Right hindlimb (tissue), 1 donor: Measurements from ENCODE around the gene ADAM8.

ENCODE experiments used
- DNase-seq: peaks from one replicate; pipeline ENCODE4 v3.0.0-alpha.2; 2018

Gene ADAM8

GRCh38 chr10:133281084-133281483 is 4.4 kb upstream of the ADAM8 start:
- DNase-seq: no peak

GRCh38 chr10:133280391-133281059 is 3.9 kb upstream of the ADAM8 start:
- DNase-seq: no peak

- no peak for DNase-seq
Measured at GRCh38 chr10:133279326-133280226, 2.9 kb upstream of the ADAM8 start.

GRCh38 chr10:133278577-133279265 is 2.1 kb upstream of the ADAM8 start:
- DNase-seq: no peak

GRCh38 chr10:133277993-133278576 is 1.4 kb upstream of the ADAM8 start:
- no peak for DNase-seq

GRCh38 chr10:133277277-133277992 is 767 bp upstream of the ADAM8 start:
- no peak for DNase-seq

GRCh38 chr10:133276100-133276434 is 601 bp downstream of the ADAM8 start:
- no peak for DNase-seq

- no peak for DNase-seq
Measured at GRCh38 chr10:133275684-133276092, 980 bp downstream of the ADAM8 start.

GRCh38 chr10:133274751-133275683 is 1.7 kb downstream of the ADAM8 start:
- no peak for DNase-seq

- DNase-seq: no peak
Measured at GRCh38 chr10:133273534-133274143, 3.0 kb downstream of the ADAM8 start.

- DNase-seq: no peak
Measured at GRCh38 chr10:133272964-133273420, 3.7 kb downstream of the ADAM8 start.

GRCh38 chr10:133272301-133272963 is 4.2 kb downstream of the ADAM8 start:
- DNase-seq: no peak

- DNase-seq: no peak
Measured at GRCh38 chr10:133271521-133272300, 5.0 kb downstream of the ADAM8 start.

GRCh38 chr10:133270773-133271297 is 5.8 kb downstream of the ADAM8 start:
- DNase-seq: no peak

GRCh38 chr10:133270204-133270603 is 6.5 kb downstream of the ADAM8 start:
- no peak for DNase-seq

- DNase-seq: no peak
Measured at GRCh38 chr10:133269367-133269766, 7.3 kb downstream of the ADAM8 start.

GRCh38 chr10:133268532-133268931 is 8.1 kb downstream of the ADAM8 start:
- DNase-seq: no peak

GRCh38 chr10:133267829-133268228 is 8.8 kb downstream of the ADAM8 start:
- DNase-seq: no peak

- DNase-seq: no peak
Measured at GRCh38 chr10:133267293-133267692, 9.4 kb downstream of the ADAM8 start.
